Measurements from ENCODE around the gene HIP1. TPM values are rescaled to one million over a fixed set of nuclear protein-coding genes. Genes with fewer than 3 reads are reported as not detected.
A peak's percentile ranks its signal among the peaks of the same experiment; 100 is the strongest.

The HIP1 gene
- total and polyA plus RNA-seq, 9 of the 15 experiments (the other 6 are each of a cell fraction or from before 2014, with no cell fraction given), result 2.4 to 13.7 (median 9.5) TPM

- TF ChIP-seq ZFP1 (CRISPR knock-in tag; IDR thresholded peaks at IDR 0.05), result no peak
- TF ChIP-seq AFF4 (CRISPR knock-in tag; IDR thresholded peaks at IDR 0.05), result no peak
- no peak for TF ChIP-seq FOXM1 (IDR thresholded peaks at IDR 0.05; ENCODE audit: low read depth)
- no peak for TF ChIP-seq FOXM1 (CRISPR knock-in tag; IDR thresholded peaks at IDR 0.05; ENCODE audit: low read depth)
- no peak for TF ChIP-seq FOXA1 (IDR thresholded peaks at IDR 0.05; ENCODE audit: borderline replicate concordance)
- no peak for TF ChIP-seq MAFF (IDR thresholded peaks at IDR 0.05; ENCODE audit: low read length)
- peak; percentile 18; the same call in 1 of the 2 replicates for TF ChIP-seq MYC (IDR thresholded peaks at IDR 0.05; ENCODE audit: low read depth, low read length)
- TF ChIP-seq MYC (CRISPR knock-in tag; IDR thresholded peaks at IDR 0.05; ENCODE audit: borderline replicate concordance, low read depth), result no peak
- TF ChIP-seq GABPA (tag; conservative IDR thresholded peaks at IDR 0.05; ENCODE audit: low read depth), result 0 out of 2 replicates have a peak, but pooled peaks have one; percentile 18
- no peak for TF ChIP-seq BCL6 (CRISPR knock-in tag; IDR thresholded peaks at IDR 0.05)
- TF ChIP-seq MYBL2 (IDR thresholded peaks at IDR 0.05; ENCODE audit: low read depth), result no peak
- no peak for TF ChIP-seq MYBL2 (CRISPR knock-in tag; IDR thresholded peaks at IDR 0.05; ENCODE audit: borderline replicate concordance)
- no peak for TF ChIP-seq ZKSCAN8 (CRISPR knock-in tag; IDR thresholded peaks at IDR 0.05)
- TF ChIP-seq MAFG (tag; conservative IDR thresholded peaks at IDR 0.05), result no peak
- TF ChIP-seq RFX1 (IDR thresholded peaks at IDR 0.05), result no peak
- no peak for TF ChIP-seq TBP (optimal IDR thresholded peaks at IDR 0.05; ENCODE audit: low read depth, low read length)
- no peak for TF ChIP-seq BRCA1 (IDR thresholded peaks at IDR 0.05)
- TF ChIP-seq BRCA1 (CRISPR knock-in tag; IDR thresholded peaks at IDR 0.05), result no peak
- TF ChIP-seq, protein P1, sequence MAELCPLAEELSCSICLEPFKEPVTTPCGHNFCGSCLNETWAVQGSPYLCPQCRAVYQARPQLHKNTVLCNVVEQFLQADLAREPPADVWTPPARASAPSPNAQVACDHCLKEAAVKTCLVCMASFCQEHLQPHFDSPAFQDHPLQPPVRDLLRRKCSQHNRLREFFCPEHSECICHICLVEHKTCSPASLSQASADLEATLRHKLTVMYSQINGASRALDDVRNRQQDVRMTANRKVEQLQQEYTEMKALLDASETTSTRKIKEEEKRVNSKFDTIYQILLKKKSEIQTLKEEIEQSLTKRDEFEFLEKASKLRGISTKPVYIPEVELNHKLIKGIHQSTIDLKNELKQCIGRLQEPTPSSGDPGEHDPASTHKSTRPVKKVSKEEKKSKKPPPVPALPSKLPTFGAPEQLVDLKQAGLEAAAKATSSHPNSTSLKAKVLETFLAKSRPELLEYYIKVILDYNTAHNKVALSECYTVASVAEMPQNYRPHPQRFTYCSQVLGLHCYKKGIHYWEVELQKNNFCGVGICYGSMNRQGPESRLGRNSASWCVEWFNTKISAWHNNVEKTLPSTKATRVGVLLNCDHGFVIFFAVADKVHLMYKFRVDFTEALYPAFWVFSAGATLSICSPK (IDR thresholded peaks at IDR 0.05; ENCODE audit: borderline replicate concordance), result no peak
- TF ChIP-seq, protein P2, sequence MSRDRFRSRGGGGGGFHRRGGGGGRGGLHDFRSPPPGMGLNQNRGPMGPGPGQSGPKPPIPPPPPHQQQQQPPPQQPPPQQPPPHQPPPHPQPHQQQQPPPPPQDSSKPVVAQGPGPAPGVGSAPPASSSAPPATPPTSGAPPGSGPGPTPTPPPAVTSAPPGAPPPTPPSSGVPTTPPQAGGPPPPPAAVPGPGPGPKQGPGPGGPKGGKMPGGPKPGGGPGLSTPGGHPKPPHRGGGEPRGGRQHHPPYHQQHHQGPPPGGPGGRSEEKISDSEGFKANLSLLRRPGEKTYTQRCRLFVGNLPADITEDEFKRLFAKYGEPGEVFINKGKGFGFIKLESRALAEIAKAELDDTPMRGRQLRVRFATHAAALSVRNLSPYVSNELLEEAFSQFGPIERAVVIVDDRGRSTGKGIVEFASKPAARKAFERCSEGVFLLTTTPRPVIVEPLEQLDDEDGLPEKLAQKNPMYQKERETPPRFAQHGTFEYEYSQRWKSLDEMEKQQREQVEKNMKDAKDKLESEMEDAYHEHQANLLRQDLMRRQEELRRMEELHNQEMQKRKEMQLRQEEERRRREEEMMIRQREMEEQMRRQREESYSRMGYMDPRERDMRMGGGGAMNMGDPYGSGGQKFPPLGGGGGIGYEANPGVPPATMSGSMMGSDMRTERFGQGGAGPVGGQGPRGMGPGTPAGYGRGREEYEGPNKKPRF (IDR thresholded peaks at IDR 0.05; ENCODE audit: low read depth, low read length), result no peak
- no peak for TF ChIP-seq RBM15 (IDR thresholded peaks at IDR 0.05; ENCODE audit: insufficient read depth, low read length)
- TF ChIP-seq CBFA2T3 (IDR thresholded peaks at IDR 0.05), result peak; percentile 60
These were observed 2.2 kb upstream of the HIP1 start (continued) for GRCh38 chr7:75740846-75741497.
